HK-2 (cell line): Measurements from ENCODE around the gene INSIG2.
A peak's percentile ranks its signal among the peaks of the same experiment; 100 is the strongest.
"Not testable (repeated sequence)": the region's sequence is repeated elsewhere in the genome, so short reads cannot be mapped to it uniquely, and the experiment has no call there.

Source experiments
- DNase-seq: peaks from one replicate; pipeline ENCODE4 v3.0.0-alpha.2; 2018; ENCODE audit not compliant: unreplicated experiment

Gene INSIG2

GRCh38 chr2:118059919-118060478 is 28.3 kb upstream of the INSIG2 start:
- DNase-seq: peak; percentile 49

- peak; percentile 8 for DNase-seq
These were observed 26.9 kb upstream of the INSIG2 start for GRCh38 chr2:118061135-118061955.

- no peak for DNase-seq
These were observed 26.2 kb upstream of the INSIG2 start for GRCh38 chr2:118062048-118062447.

GRCh38 chr2:118062669-118063068 is 25.6 kb upstream of the INSIG2 start:
- no peak for DNase-seq

GRCh38 chr2:118065015-118065706 is 23.1 kb upstream of the INSIG2 start:
- no peak for DNase-seq

- DNase-seq: no peak
These were observed 22.3 kb upstream of the INSIG2 start for GRCh38 chr2:118065921-118066511.

GRCh38 chr2:118077636-118078247 is 10.5 kb upstream of the INSIG2 start:
- no peak for DNase-seq

- DNase-seq: no peak
These were observed 9.5 kb upstream of the INSIG2 start for GRCh38 chr2:118078734-118079133.

- DNase-seq: no peak
These were observed 3.7 kb upstream of the INSIG2 start for GRCh38 chr2:118084491-118085089.

- no peak for DNase-seq
These were observed 2.9 kb upstream of the INSIG2 start for GRCh38 chr2:118085173-118086023.

- no peak for DNase-seq
These were observed 2.1 kb upstream of the INSIG2 start for GRCh38 chr2:118086024-118086633.

GRCh38 chr2:118089139-118089800 is 999 bp downstream of the INSIG2 start:
- no peak for DNase-seq

- no peak for DNase-seq
These were observed 2.3 kb downstream of the INSIG2 start for GRCh38 chr2:118090387-118091139.

GRCh38 chr2:118091140-118091478 is 2.8 kb downstream of the INSIG2 start:
- no peak for DNase-seq

GRCh38 chr2:118091631-118092030 is 3.4 kb downstream of the INSIG2 start:
- DNase-seq: no peak

- DNase-seq: not testable (repeated sequence)
These were observed 5.8 kb downstream of the INSIG2 start for GRCh38 chr2:118094102-118094501.

GRCh38 chr2:118094503-118094902 is 6.2 kb downstream of the INSIG2 start:
- no peak for DNase-seq

GRCh38 chr2:118095610-118096009 is 7.3 kb downstream of the INSIG2 start:
- no peak for DNase-seq

GRCh38 chr2:118097657-118098056 is 9.4 kb downstream of the INSIG2 start:
- no peak for DNase-seq
